ACHN (cell line): Measurements from ENCODE around the gene GRK2.
"Not testable (repeated sequence)": the region's sequence is repeated elsewhere in the genome, so short reads cannot be mapped to it uniquely, and the experiment has no call there.

Experiments
- DNase-seq: peaks from one replicate; pipeline ENCODE4 v3.0.0-alpha.2; 2015
- in situ Hi-C: cut with HindIII; loops from 2 replicates; pipeline ENCODE4 v1.10.0; 2017; ENCODE audit warnings: low sequenced_read_pairs, low pct_ligation_motif_present, low pct_unique_long_range_greater_than_20kb

GRK2 gene

DNA sequence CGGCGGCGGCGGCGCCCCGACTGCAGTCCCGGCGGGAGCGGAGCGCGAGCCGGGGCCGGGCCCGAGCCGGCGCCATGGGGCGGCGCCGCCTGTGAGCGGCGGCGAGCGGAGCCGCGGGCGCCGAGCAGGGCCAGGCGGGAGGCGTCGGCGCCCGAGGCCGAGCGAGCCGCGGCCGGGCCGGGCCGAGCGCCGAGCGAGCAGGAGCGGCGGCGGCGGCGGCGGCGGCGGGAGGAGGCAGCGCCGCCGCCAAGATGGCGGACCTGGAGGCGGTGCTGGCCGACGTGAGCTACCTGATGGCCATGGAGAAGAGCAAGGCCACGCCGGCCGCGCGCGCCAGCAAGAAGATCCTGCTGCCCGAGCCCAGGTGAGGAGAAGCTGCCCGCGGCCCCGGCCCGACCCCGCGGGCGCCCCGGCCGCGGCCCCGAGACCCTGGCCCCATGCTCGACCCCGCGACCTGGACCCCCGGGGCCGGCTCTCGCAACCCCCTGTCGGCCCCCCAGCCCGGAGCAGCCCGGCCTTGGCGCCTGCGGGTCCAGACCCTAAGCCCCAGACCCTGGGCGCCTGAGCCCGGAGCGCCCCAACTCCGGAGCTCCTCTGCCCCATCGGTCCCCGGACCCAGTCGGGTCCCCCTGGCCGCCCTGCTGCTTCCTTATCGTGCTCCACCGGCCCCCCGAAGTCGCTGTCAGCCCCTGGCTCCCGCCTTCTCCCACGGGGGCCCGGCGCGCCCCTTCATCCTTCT is at the start of gene GRK2:
Gene GRK2, plus strand, starts transcription at position 25 of the 739 bp plus-strand sequence. Its CDS starts 227 bp downstream, at position 252.
- DNase-seq = peak; percentile 54
- in situ Hi-C loops = no loop called here

DNA sequence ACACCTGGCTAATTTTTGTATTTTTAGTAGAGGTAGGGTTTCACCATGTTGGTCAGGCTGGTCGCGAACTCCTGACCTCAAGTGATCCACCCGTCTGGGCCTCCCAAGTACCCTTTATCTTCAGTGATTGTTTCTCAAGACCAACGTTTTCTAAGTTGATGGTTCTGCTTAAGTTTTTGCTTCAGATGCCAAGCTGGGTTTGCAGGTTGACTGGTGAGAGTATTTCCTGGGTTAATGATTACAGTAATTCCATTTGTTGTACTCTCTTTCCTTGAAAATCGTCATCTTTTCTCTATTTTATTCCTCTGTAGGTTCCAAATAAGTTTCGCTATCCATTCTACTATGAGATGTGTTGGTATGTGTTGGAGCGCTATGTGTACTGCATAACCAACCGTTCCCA is 38.5 kb upstream of the GRK2 start:
- in situ Hi-C loops = no loop called here

DNA sequence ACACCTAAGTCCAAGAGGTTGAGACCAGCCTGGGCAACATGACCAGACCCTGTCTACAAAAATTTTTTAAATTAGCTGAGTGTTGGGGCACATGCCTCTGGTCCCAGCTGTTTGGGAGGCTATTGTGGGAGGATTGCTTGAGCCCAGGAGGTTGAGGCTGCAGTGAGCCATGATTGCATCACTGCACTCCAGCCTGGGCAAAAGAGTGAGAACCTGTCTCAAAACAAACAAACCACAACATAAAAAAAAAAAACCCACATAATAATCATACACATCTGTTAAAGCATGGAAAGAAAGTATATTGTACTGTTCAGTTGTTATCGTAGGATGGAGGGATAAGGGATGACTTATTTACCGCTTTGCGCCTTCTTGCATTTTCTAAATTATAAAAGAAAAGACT is 35.9 kb upstream of the GRK2 start:
- DNase-seq = no peak
- in situ Hi-C loops = no loop called here

More for the DNA sequence above, 38.5 kb upstream of the GRK2 start:
- peak; percentile 21 for DNase-seq

DNA sequence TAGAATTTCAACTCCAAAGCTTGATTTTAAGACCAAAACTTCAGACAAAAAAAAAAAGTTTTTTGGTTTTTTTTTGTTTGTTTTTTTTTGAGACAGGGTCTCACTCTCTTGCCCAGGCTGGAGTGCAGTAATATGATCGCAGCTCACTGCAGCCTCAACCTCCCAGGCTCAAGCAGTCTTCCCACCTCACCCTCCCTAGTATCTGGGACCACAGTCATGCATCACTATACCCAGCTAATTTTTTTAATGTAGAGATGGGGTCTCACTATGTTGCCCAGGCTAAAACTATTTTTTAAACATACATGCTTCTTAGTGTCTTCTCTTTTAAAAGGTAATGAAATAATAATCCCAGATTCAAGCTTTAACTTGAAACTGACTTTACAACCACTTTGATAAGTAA is 35.4 kb upstream of the GRK2 start:
- in situ Hi-C loops = no loop called here

DNA sequence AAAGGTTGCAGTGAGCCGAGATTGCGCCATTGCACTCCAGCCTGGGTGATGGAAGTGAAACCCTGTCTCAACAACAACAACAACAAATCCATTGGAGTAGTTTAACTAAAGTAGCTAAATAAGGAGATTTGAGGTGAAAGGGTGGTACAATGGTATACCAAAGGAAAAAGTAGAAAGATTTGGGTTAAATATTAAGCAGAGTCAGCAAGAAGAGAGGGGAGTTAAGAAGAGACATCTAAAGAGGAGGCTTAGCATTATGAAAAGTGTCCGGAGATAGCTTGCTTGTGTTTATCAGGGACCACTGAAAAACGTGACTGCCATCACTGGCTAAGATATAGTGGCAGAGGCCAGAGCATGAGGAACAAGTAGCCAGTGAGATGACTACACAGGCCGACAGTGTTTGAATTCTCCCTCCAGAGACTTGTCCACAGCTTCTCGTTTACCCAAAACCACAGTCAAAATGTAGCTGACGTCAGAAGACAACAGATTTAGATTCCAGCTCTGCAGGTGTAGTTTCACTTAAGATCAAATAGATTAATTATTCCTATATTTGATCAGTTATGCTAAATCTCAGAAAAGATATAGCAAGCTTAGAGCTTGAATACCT is 32.6 kb upstream of the GRK2 start:
- no peak for DNase-seq
- in situ Hi-C loops = no loop called here

More for the DNA sequence above, 35.4 kb upstream of the GRK2 start:
- DNase-seq = no peak

DNA sequence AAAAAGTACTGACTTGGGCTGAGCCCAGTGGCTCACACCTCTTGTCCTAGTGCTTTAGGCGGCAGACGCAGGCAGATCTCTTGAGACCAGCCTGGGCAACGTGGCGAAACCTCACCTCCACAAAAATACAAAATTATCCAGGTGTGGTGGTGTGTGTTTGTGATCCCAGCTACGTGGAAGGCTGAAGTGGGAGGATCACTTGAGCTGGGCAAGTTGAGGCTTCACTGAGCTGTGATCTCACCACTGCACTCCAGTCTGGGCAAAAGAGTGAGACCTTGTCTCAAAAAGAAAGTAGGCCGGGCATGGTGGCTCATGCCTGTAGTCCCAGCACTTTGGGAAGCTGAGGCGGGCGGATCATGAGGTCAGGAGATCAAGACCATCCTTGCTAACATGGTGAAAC is 31.7 kb upstream of the GRK2 start:
- in situ Hi-C loops = not testable (repeated sequence)

DNA sequence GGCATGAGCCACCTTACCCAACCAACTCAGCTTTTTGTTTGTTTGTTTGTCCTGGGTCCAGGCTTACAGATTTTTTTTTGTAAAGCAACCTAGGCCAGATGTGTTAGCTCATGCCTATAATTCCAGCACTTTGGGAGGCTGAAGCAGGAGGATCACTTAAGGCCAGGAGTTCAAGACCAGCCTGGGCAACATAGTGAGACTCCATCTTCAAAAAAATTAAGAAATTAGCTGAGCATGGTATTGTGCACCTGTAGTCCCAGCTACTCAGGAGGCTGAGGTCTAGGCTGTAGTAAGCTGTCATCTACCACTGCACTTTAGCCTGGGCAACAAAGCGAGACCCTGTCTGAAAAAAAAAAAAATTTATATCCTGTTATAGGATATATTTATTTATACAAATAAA is 28.7 kb upstream of the GRK2 start:
- no peak for DNase-seq
- in situ Hi-C loops = no loop called here

More for the DNA sequence above, 31.7 kb upstream of the GRK2 start:
- not testable (repeated sequence) for DNase-seq

DNA sequence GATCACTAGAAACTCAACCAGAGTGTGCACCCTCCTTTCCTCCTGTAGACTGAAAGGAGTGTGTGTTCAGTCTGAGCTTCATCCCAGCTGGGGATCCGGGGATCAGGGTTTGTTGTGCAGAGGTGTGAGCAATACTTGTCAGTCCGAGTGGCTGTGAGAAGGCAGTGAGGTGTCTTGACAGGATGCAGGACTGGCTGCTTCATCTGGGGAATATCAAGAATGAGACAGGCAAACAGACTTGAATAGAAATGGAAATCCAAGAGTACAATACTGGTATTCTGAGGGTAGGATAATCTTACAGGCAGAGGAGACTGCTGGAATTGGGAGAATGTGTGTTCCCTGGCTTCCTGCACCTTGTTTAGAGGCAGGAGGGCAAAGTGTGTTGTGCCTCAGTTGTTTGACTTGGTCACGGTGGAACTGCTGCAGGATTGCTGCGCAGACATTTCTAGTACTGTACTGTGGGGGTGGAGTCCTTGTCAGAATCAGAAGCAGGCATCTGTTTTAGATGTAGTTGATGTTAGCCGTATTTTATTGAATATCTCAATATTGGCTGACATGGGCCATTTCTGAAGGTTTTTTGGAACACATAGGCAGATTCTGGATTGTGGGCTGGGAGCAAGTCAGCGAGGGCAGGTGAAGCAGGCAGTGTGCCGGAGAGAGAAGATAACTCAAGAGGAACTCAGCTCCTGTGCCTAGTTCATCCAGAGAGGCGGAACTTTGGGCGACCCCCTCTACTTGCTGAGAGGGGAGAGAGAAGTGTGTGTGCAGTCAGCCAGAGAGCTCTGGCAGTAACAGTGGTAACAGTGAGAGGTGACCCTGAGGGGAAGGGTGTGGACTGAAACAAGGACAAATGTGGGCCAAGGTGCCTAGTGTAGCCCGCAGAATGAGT is 27.1 kb upstream of the GRK2 start:
- in situ Hi-C loops = no loop called here
- no peak for DNase-seq

DNA sequence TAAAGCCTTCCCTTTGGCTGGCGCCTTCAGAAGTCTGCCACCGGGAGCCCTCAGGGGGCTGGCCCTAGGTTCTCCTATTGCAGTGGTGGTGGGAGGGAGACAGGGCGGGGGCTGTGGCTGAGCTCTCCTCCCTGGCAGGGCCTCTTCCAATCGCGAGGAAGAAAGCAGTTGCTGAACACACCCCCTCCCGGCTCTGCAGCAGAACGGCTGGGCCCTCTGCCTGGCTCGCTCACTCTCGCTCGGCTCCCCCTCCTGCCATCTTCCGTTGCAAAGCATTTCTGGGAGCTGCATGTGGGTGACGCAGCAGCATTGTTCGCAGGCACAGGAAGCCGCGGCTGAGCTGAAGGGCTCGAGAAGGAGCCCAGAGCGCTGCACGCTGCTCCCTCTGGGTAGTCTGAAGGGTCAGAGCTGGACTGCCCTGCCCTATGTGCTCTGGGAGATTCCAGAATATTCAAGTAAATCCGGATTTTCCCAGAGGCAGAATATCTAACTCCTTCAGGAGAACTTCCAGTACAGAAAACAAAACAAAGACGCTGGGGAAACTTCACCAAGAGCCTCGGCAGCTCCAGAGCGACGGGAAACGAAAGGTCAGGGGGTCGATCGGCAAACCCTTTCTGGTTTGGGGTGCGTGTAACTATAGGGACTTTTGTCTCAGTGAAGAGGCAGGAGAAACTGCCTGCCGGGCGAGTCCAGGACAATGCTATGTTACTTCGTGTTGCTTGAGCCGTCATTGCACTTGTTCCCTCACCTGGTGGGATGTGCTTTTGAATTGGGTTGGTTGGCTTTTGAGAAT is 26.3 kb upstream of the GRK2 start:
- in situ Hi-C loops = no loop called here
- peak; percentile 96 for DNase-seq

DNA sequence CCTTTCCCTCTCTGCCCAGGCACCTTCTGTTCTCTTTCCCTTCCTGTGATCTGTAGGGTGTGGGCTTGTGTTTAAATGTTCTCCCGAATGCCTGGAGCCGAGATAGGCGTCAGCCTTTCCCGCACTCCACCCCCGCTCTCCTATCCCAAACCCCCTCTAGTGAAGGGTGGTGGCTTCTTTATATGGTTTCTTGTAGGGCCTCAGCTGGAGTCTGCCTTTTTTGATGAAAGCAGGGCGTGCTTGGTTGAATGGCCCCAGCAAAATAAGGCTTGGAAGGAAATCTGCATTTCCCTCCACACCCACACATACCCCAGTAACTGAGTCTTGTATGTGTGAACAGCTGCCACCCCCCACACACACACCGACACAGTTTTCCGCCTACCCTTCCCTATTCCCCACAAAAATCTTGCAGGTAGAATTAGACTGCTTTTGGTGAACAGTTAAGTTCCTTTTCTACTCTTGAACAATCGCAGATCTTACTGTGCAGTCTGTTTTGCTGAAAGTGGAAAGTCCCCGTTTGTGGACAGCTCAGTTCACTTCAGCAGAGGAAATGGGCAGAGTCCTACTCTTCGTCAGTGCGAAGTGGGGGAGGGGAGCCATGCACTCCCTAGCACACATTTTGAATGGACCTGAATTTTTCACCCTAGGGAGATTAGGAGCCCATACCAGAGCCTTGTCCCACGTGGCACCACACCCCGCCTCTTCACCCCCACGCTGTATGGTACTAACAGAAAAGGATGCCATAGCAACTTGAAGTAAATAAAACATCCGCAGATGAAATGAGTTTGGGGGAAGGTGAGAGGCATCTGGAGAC is 25.5 kb upstream of the GRK2 start:
- in situ Hi-C loops = no loop called here
- DNase-seq = peak; percentile 57

DNA sequence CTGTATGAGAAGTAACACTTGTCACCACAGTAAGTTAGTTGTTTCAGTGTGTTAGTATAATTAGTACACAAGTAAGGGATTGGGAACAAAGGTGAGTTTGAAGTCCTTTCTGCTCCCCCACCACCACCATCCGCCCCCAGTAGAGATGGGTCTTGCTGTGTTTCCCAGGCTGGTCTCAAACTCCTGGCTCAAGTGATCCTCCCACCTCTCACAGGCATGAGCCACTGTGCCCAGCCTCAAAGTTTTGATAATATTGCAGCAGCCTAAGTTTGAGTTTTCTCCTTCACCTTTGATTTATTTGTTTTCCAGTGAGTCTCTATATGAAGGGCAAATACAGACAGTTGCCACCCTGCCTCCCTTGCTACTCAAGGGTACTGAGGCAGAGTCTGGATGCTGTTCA is 23.7 kb upstream of the GRK2 start:
- in situ Hi-C loops = no loop called here
- no peak for DNase-seq

DNA sequence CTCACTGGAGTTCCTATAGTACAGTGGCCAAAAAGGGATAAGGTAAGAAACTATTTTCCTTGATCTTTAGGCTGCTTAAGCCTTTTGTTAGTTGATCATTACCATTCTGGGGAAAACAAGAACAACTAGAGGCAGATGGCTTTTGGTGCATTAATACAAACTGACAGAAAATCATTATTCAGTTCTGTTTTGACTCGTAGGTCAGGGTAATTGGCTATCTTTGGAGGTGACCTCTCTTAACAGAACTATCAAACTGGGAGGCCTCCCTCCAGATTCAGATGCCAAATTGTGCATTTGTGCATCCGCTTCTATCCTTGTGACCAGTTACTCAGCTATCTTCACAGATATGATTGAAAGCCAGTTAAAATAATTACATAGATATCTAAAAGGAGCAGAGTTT is 23.2 kb upstream of the GRK2 start:
- DNase-seq = no peak
- in situ Hi-C loops = no loop called here

DNA sequence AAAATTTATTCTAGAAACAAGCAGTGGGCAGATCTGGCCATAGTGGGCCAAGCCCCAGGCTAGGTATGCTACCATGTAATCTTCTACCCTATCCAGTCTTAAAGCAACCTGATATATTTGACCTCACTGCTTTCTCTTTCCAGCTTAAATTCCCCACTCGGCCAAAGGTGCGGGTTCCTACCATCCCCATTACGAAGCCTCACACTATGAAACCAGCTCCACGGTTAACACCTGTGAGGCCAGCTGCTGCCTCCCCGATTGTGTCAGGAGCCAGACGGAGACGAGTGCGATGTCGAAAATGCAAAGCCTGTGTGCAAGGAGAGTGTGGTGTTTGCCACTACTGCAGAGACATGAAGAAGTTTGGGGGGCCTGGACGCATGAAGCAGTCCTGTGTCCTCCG is 21.2 kb upstream of the GRK2 start:
- in situ Hi-C loops = no loop called here
- DNase-seq = no peak

DNA sequence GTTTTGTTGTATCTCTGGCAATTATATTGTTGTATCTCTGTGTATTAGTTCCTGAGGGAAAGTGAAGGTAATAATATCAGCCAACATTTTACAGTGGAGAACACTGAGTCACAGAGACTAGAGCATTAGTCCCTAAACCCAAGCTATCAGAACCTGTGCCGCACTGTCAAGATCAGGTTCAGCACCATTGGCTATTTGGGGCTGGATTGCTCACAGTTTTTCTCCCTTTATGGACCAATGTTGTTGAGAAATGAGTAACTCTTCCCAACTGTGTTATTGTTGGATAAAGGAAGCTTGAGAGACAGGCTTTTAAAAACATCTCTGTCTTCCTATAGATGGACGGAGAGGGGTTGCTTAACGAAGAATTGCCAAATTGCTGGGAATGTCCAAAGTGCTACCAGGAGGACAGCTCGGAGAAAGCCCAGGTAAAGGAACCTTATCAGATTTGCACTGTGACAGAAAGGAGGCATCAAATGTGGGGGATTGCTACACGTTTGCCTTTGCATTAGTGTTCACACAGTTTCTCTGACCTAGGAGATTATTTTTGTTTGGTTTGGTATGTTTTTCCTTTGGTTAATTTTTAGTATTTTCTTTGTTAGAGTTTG is 18.2 kb upstream of the GRK2 start:
- in situ Hi-C loops = no loop called here
- DNase-seq = no peak

DNA sequence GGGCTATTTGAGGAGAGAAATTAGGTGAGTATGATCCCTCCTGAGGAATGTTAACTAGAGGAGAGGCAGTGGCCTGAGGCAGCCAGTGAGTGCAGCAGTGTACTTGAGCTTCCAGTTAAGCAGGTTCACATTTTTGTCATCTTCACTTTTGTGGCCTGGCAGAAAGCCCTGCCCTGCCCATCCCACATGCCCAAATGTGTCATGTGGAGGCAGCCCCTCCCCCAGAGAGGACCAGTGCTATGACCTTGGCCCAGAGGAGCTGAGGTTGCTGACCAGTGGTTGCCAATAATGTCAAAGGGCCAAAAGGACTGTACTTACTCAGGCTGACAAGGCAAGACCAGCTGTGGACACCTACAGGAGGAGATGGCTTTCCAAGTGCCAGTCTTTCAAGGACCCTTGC is 17.6 kb upstream of the GRK2 start:
- DNase-seq = peak; percentile 17
- in situ Hi-C loops = no loop called here

DNA sequence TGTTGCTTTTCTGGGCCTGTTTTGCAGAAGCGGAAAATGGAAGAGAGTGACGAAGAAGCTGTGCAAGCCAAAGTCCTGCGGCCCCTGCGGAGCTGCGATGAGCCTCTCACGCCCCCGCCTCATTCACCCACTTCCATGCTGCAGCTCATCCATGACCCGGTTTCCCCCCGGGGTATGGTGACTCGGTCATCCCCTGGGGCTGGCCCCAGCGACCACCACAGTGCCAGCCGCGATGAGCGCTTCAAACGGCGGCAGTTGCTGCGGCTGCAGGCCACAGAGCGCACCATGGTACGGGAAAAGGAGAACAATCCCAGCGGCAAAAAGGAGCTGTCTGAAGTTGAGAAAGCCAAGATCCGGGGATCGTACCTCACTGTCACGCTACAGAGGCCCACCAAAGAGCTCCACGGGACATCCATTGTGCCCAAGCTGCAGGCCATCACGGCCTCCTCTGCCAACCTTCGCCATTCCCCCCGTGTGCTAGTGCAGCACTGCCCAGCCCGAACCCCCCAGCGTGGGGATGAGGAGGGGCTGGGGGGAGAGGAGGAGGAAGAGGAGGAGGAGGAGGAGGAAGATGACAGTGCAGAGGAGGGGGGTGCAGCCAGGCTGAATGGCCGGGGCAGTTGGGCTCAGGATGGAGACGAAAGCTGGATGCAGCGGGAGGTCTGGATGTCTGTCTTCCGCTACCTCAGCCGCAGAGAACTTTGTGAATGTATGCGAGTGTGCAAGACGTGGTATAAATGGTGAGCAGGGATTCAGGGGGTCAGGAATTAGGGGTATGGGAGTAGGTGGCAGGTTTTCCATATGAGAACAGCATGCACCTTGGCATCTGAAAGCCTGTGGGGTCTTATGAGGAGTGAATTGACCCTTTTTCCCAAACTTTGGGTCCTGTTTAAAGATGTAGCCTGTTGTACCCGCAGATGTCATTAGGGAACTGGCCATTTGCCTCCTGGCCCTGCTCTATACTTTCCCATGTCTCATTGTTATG is 15.9 kb upstream of the GRK2 start:
- in situ Hi-C loops = no loop called here
- no peak for DNase-seq
